Liver (tissue), 9 donors: ENCODE measurements around the gene BARX2. TPM values are rescaled to one million over a fixed set of nuclear protein-coding genes. Genes with fewer than 3 reads are reported as not detected.

ENCODE experiments used
- DNase-seq: peaks from one replicate; pipeline ENCODE4 v3.0.0-alpha.2; 2017; ENCODE audit warnings: low spot score
- H3K27ac ChIP-seq, 2 donors: one replicate each; pipeline ENCODE4 v1.7.0; 2013; ENCODE audit warnings: inconsistent platforms in 2 of 2, low read length in 2 of 2, control low read depth in 1 of 2, low read depth in 1 of 2, mild to moderate bottlenecking in 1 of 2
- H3K27me3 ChIP-seq, 4 donors: one replicate each; pipeline versions ENCODE4 v1.6.1 to v1.7.0; 2013; ENCODE audit warnings: low read length in 3 of 4, inconsistent platforms in 1 of 4, mild to moderate bottlenecking in 1 of 4, moderate library complexity in 1 of 4; ENCODE audit not compliant: control insufficient read depth in 4 of 4, insufficient read depth in 4 of 4
- H3K36me3 ChIP-seq, 4 donors: one replicate each; pipeline versions ENCODE4 v1.6.1 to v1.7.0; 2013; ENCODE audit warnings: low read length in 3 of 4, mild to moderate bottlenecking in 3 of 4, low read depth in 1 of 4, moderate library complexity in 1 of 4; ENCODE audit not compliant: control insufficient read depth in 4 of 4, insufficient read depth in 3 of 4
- H3K4me1 ChIP-seq, 4 donors: one replicate each; pipeline versions ENCODE4 v1.6.1 to v1.7.0; 2013; ENCODE audit warnings: low read length in 3 of 4, mild to moderate bottlenecking in 3 of 4, moderate library complexity in 1 of 4; ENCODE audit not compliant: control insufficient read depth in 4 of 4, insufficient read depth in 4 of 4
- H3K4me3 ChIP-seq, 3 donors: one replicate each; pipeline versions ENCODE4 v1.6.1 to v1.7.0; 2013; ENCODE audit warnings: low read length in 3 of 3, control low read depth in 1 of 3, low read depth in 1 of 3, mild to moderate bottlenecking in 1 of 3
- H3K9ac ChIP-seq, 2 donors: one replicate each; pipeline ENCODE4 v1.7.0; 2013; ENCODE audit warnings: low read length in 2 of 2, mild to moderate bottlenecking in 2 of 2, moderate library complexity in 2 of 2, control low read depth in 1 of 2, low read depth in 1 of 2
- H3K9me3 ChIP-seq, 4 donors: one replicate each; pipeline versions ENCODE4 v1.6.1 to v1.7.0; 2013; ENCODE audit warnings: low read length in 3 of 4; ENCODE audit not compliant: control insufficient read depth in 4 of 4
- ATF3 ChIP-seq: IDR thresholded peaks from 2 replicates; pipeline ENCODE4 v1.6.1; 2016; ENCODE audit warnings: antibody characterized with exemption
- CTCF ChIP-seq: fragments of 150-350 bp; IDR thresholded peaks from 2 replicates; pipeline ENCODE4 v1.5.1; 2017; ENCODE audit warnings: improper control_type of control experiment, low read depth, low read length; ENCODE audit not compliant: missing input control
- EGR1 ChIP-seq, 2 donors: IDR thresholded peaks; 2 replicates each; pipeline ENCODE4 v1.6.1; 2016 to 2018; ENCODE audit warnings: antibody characterized with exemption in 2 of 2, low read depth in 2 of 2
- FOXA1 ChIP-seq: IDR thresholded peaks from 2 replicates; pipeline ENCODE4 v1.6.1; 2016; ENCODE audit warnings: antibody characterized with exemption
- FOXA2 ChIP-seq: IDR thresholded peaks from 2 replicates; pipeline ENCODE4 v1.6.1; 2016; ENCODE audit warnings: antibody characterized with exemption
- GABPA ChIP-seq, 2 donors: IDR thresholded peaks in 1 of 2; conservative IDR thresholded peaks in 1 of 2; 2 replicates each; pipeline ENCODE4 v1.6.1; 2016; ENCODE audit warnings: antibody characterized with exemption in 2 of 2, mild to moderate bottlenecking in 1 of 2, moderate library complexity in 1 of 2
- HNF4A ChIP-seq, 2 donors: conservative IDR thresholded peaks; 2 replicates each; pipeline ENCODE4 v1.6.1; 2016; ENCODE audit warnings: antibody characterized with exemption in 2 of 2, mild to moderate bottlenecking in 2 of 2
- HNF4G ChIP-seq: IDR thresholded peaks from 2 replicates; pipeline ENCODE4 v1.6.1; 2016; ENCODE audit warnings: antibody characterized with exemption
- JUND ChIP-seq, 2 donors: IDR thresholded peaks; 2 replicates each; pipeline ENCODE4 v1.6.1; 2016; ENCODE audit warnings: antibody characterized with exemption in 2 of 2
- MAX ChIP-seq: IDR thresholded peaks from 2 replicates; pipeline ENCODE4 v1.6.1; 2016; ENCODE audit warnings: antibody characterized with exemption
- NR2F2 ChIP-seq: IDR thresholded peaks from 2 replicates; pipeline ENCODE4 v1.6.1; 2016; ENCODE audit warnings: antibody characterized with exemption
- RAD21 ChIP-seq, 2 donors: IDR thresholded peaks; 2 replicates each; pipeline ENCODE4 v1.6.1; 2016; ENCODE audit warnings: antibody characterized with exemption in 2 of 2, mild to moderate bottlenecking in 2 of 2
- REST ChIP-seq: IDR thresholded peaks from 2 replicates; pipeline ENCODE4 v1.6.1; 2016; ENCODE audit warnings: antibody characterized with exemption, mild to moderate bottlenecking
- RXRA ChIP-seq, 2 donors: IDR thresholded peaks; 2 replicates each; pipeline ENCODE4 v1.6.1; 2017 to 2018; ENCODE audit warnings: antibody characterized with exemption in 2 of 2, mild to moderate bottlenecking in 1 of 2
- SP1 ChIP-seq: IDR thresholded peaks from 2 replicates; pipeline ENCODE4 v1.6.1; 2018; ENCODE audit warnings: antibody characterized with exemption, mild to moderate bottlenecking
- TAF1 ChIP-seq: conservative IDR thresholded peaks from 2 replicates; pipeline ENCODE4 v1.6.1; 2016; ENCODE audit warnings: antibody characterized with exemption, mild to moderate bottlenecking
- YY1 ChIP-seq: IDR thresholded peaks from 2 replicates; pipeline ENCODE4 v1.6.1; 2016; ENCODE audit warnings: antibody characterized with exemption, mild to moderate bottlenecking
- ZBTB33 ChIP-seq: IDR thresholded peaks from 2 replicates; pipeline ENCODE4 v1.6.1; 2016; ENCODE audit warnings: antibody characterized with exemption
- WGBS: extraction: QIAGEN DNeasy Blood & Tissue Kit; methylation state at CpG from one replicate; pipeline ENCODE4 v1.1.7; 2013; 5-methylcytosine and 5-hydroxymethylcytosine counted together
- polyA plus RNA-seq, 2 donors: library from polyadenylated mRNA; stranded (reverse) in 1 of 2; unstranded in 1 of 2; fragments of 200-250 nt in 1 of 2; fragments of >200 nt in 1 of 2; fragmentation: Nextera tagmentation in 1 of 2; extraction: Ambion mirVana in 1 of 2; gene quantifications; one replicate each; pipeline versions ENCODE4 v1.2.1 to v1.2.3, GENCODE V29; 2013 to 2015
- total RNA-seq, 2 donors: library from RNA; depleted of rRNA; stranded (reverse); fragments of >200 nt; gene quantifications; one replicate each; pipeline ENCODE4 v1.2.3, GENCODE V29; 2014
- donor health status: healthy.
- donor health status: healthy.
- donor health status: healthy.
- donor health status: healthy.
- donor health status: healthy.

Gene BARX2
- total and polyA plus RNA-seq, 4 donors: not detected

- Histone ChIP-seq H3K4me1 (no peaks in the 10 kb centered on the region), H3K36me3 (no peaks in the 10 kb centered on the region), H3K27ac (no peak overlapping the region), H3K4me3 (no peak overlapping the region), H3K27me3 (peaks cover 0 to 3% (median 0%) of the 10 kb centered on the region in 4 donors), H3K9ac (no peak overlapping the region), H3K9me3 (no peaks in the 10 kb centered on the region)
- 86% methylated on average over 3 of the region's 3 CpGs for WGBS
- no peak for TF ChIP-seq GABPA (IDR thresholded peaks at IDR 0.05 in 1 of 2, conservative IDR thresholded peaks at IDR 0.05 in 1 of 2)
- TF ChIP-seq TAF1: no peak
- no peak for TF ChIP-seq ZBTB33
- no peak for TF ChIP-seq REST
- no peak for TF ChIP-seq SP1
- no peak for TF ChIP-seq YY1
- no peak for TF ChIP-seq RAD21 (IDR thresholded peaks at IDR 0.05)
- no peak for TF ChIP-seq CTCF
- no peak for TF ChIP-seq HNF4A (conservative IDR thresholded peaks at IDR 0.05)
- no peak for TF ChIP-seq RXRA (IDR thresholded peaks at IDR 0.05)
- TF ChIP-seq MAX: no peak
- TF ChIP-seq JUND (IDR thresholded peaks at IDR 0.05): no peak
- TF ChIP-seq HNF4G: no peak
- TF ChIP-seq NR2F2: no peak
- no peak for DNase-seq
Observed at GRCh38 chr11:129458278-129458677, 82.6 kb downstream of the BARX2 start.

GRCh38 chr11:129458756-129459535 is 83.3 kb downstream of the BARX2 start:
- 63% methylated on average over 13 of the region's 13 CpGs for WGBS
- no peak for TF ChIP-seq HNF4A (conservative IDR thresholded peaks at IDR 0.05)
- no peak for TF ChIP-seq MAX
- TF ChIP-seq TAF1: no peak
- TF ChIP-seq RXRA (IDR thresholded peaks at IDR 0.05): no peak
- no peak for TF ChIP-seq FOXA2
- no peak for TF ChIP-seq SP1
- TF ChIP-seq FOXA1: no peak
- no peak for TF ChIP-seq NR2F2
- TF ChIP-seq ZBTB33: no peak
- no peak for TF ChIP-seq GABPA (IDR thresholded peaks at IDR 0.05 in 1 of 2, conservative IDR thresholded peaks at IDR 0.05 in 1 of 2)
- no peak for TF ChIP-seq CTCF
- TF ChIP-seq ATF3: no peak
- TF ChIP-seq EGR1 (IDR thresholded peaks at IDR 0.05; ENCODE audit: low read depth in 2 of 2): no peak
- TF ChIP-seq HNF4G: no peak

More at GRCh38 chr11:129458756-129459535, 83.3 kb downstream of the BARX2 start:
- DNase-seq: no peak
- Histone ChIP-seq H3K4me3 (no peak overlapping the region), H3K27ac (no peak overlapping the region), H3K9me3 (no peaks in the 10 kb centered on the region), H3K4me1 (no peaks in the 10 kb centered on the region), H3K9ac (no peak overlapping the region), H3K36me3 (no peaks in the 10 kb centered on the region), H3K27me3 (peaks cover 0 to 3% (median 0%) of the 10 kb centered on the region in 4 donors)
